Measurements from ENCODE around the gene DNLZ. TPM values are rescaled to one million over a fixed set of nuclear protein-coding genes. Genes with fewer than 3 reads are reported as not detected.

DNLZ gene
- total RNA-seq, 4 donors from 2014 or later: 16.5 to 36.7 (median 19.8) TPM

- DNase-seq (ENCODE audit: low spot score): no peak
- no peak for TF ChIP-seq CTCF (IDR thresholded peaks at IDR 0.05)
- no peak for ATAC-seq (ENCODE audit: low FRiP score)
These were observed 23.7 kb upstream of the DNLZ start for GRCh38 chr9:136387217-136387616.

DNA sequence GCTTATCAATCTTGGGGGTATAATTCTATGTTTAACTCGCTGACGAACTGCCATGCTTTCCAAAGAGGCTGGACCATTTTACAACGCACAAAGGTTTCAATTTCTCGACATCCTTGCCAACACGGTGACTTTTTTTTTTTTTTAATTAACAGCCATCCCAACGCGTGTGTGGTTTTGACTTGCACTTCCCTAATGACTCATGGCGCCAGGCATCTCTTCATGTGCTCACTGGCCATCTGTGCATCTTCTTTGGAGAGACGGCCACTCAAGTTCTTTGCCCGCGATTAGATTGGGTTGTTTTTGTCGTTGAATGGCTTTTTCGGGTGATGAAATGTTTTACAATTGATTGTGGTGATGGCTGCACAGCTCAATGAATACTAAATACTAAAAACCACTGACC is 22.5 kb upstream of the DNLZ start:
- no peak for TF ChIP-seq CTCF (IDR thresholded peaks at IDR 0.05)
- DNase-seq (ENCODE audit: low spot score): no peak
- ATAC-seq (ENCODE audit: low FRiP score): no peak

DNA sequence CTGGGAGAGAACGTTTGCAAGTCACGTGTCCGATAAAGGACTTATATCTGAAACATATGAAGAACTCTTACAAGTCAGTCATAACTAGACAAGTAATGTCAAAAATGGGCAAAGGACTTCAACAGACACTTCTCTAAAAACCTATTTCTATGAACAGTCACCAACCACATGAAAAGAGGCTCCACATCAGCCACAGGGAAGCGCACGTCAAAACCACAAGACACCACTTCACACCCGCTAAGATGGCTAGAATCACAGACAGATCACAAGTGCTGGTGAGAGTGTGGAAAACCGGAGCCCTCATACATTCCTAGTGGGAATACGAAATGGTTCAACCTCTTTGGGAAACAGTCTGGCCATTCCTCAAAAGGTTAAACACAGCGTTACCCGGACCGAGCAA is 21.5 kb upstream of the DNLZ start:
- no peak for ATAC-seq (ENCODE audit: low FRiP score)

DNA sequence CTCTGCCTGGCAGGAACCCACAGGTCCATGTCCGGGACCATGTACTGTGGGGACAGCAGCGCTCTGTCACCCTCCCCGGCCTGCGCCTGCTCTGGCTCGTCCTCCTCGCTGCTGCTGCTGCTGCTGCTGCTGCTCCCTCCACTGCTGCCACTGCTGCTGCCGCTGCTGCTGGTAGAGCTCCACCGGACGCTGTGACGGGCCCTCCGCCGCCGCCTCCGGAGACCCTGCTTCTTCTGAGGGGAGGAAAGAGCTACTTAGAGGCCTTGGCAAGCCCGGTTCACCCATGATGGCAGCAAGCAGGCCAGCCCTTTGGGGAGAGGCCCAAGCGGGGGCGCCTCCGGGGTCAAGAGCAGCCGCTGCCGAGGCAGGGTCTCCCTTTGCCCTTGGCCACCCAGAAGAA is 19.9 kb upstream of the DNLZ start:
- ATAC-seq (ENCODE audit: low FRiP score): no peak
- TF ChIP-seq CTCF (IDR thresholded peaks at IDR 0.05): no peak

More for the DNA sequence above, 21.5 kb upstream of the DNLZ start:
- no peak for DNase-seq (ENCODE audit: low spot score)
- no peak for TF ChIP-seq CTCF (IDR thresholded peaks at IDR 0.05)

GRCh38 chr9:136381966-136382513 is 18.5 kb upstream of the DNLZ start:
- ATAC-seq (ENCODE audit: low FRiP score) (no peak), DNase-seq (ENCODE audit: low spot score) (no peak)
- TF ChIP-seq CTCF (IDR thresholded peaks at IDR 0.05): no peak

More for the DNA sequence above, 19.9 kb upstream of the DNLZ start:
- DNase-seq (ENCODE audit: low spot score): no peak

DNA sequence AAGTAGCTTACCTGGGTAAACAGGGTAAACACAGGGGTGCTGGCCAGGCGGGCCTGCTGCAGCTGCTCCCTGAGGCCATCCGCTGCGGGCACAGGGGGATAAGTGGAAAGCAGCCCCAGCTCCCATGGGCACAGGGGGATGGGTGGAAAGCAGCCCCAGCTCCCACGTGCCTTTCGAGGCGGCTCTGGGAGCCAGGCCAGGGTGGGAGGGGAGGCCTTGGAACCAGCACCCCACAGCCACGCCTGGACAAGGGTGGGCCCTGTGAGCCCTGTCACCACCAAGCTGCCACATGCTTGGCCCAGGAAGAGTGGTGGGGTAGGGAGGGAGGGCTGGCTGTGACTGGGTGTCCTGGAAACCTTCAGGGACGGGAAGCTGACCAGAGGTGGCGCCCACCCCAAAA is 17.8 kb upstream of the DNLZ start:
- no peak for DNase-seq (ENCODE audit: low spot score)
- no peak for TF ChIP-seq CTCF (IDR thresholded peaks at IDR 0.05)
- ATAC-seq (ENCODE audit: low FRiP score): no peak

DNA sequence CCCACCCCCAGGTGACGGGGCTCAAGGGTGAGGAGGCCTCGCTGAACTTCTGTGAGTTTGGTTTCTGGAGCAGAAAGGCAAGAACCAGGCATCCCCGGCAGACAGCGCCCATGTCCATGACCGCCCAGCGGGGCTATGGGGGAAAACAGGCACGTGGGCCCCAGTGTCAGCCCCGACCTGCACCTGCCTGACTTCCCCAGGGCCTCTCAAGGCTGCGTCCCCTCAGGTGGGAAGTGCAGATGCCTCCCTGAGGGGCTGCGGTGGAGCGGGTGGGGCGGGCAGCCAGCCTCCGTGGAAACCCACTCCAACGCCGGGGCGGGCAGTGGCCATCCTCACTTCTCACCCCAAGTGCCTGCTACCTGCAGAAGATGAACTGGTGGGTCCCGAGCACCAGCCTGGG is 16.8 kb upstream of the DNLZ start:
- ATAC-seq (ENCODE audit: low FRiP score) (no peak), DNase-seq (ENCODE audit: low spot score) (no peak)
- no peak for TF ChIP-seq CTCF (IDR thresholded peaks at IDR 0.05)

Data from omental fat pad (tissue), 4 donors.